Stimulated activated CD4-positive, alpha-beta T cell treated with anti-CD3 and anti-CD28 coated beads, TNF-alpha, amount 100 ng/mL, for 24 hours (primary cell): ENCODE results near the gene RHBDL2.
"Not testable (repeated sequence)": the region's sequence is repeated elsewhere in the genome, so short reads cannot be mapped to it uniquely, and the experiment has no call there.

Experiments
- DNase-seq, 3 experiments: peaks; one replicate each; pipeline ENCODE4 v3.0.0-alpha.2; 2020; ENCODE audit warnings: low read depth in 3 of 3

The RHBDL2 gene

GRCh38 chr1:38932571-38932970, 9.1 kb downstream of the RHBDL2 start:
- DNase-seq = peak in 1 of 3 experiments; percentile 12

- no peak for DNase-seq
Observed at GRCh38 chr1:38929476-38929875, 12.2 kb downstream of the RHBDL2 start.

- DNase-seq = no peak
Observed at GRCh38 chr1:38929054-38929453, 12.6 kb downstream of the RHBDL2 start.

GRCh38 chr1:38926091-38926490, 15.5 kb downstream of the RHBDL2 start:
- no peak for DNase-seq

- no peak for DNase-seq
Observed at GRCh38 chr1:38925391-38925790, 16.2 kb downstream of the RHBDL2 start.

- no peak for DNase-seq
Observed at GRCh38 chr1:38923607-38924006, 18.0 kb downstream of the RHBDL2 start.

- DNase-seq = no peak
Observed at GRCh38 chr1:38919130-38919529, 22.5 kb downstream of the RHBDL2 start.

GRCh38 chr1:38918568-38918967, 23.1 kb downstream of the RHBDL2 start:
- no peak for DNase-seq

- DNase-seq = no peak
Observed at GRCh38 chr1:38917772-38918171, 23.9 kb downstream of the RHBDL2 start.

- DNase-seq = no peak
Observed at GRCh38 chr1:38917337-38917736, 24.3 kb downstream of the RHBDL2 start.

- DNase-seq = peak in 1 of 3 experiments; percentile 6
Observed at GRCh38 chr1:38915352-38915948, 26.2 kb downstream of the RHBDL2 start.

- not testable (repeated sequence) for DNase-seq
Observed at GRCh38 chr1:38914908-38915307, 26.7 kb downstream of the RHBDL2 start.

- no peak for DNase-seq
Observed at GRCh38 chr1:38908821-38909220, 32.8 kb downstream of the RHBDL2 start.

- no peak for DNase-seq
Observed at GRCh38 chr1:38905985-38906384, 35.6 kb downstream of the RHBDL2 start.

GRCh38 chr1:38899560-38899959, 42.1 kb downstream of the RHBDL2 start:
- no peak for DNase-seq

GRCh38 chr1:38898653-38899230, 42.9 kb downstream of the RHBDL2 start:
- no peak for DNase-seq

GRCh38 chr1:38896169-38896568, 45.5 kb downstream of the RHBDL2 start:
- no peak for DNase-seq

- no peak for DNase-seq
Observed at GRCh38 chr1:38892976-38893375, 48.7 kb downstream of the RHBDL2 start.

- no peak for DNase-seq
Observed at GRCh38 chr1:38891753-38892152, 49.9 kb downstream of the RHBDL2 start.

- DNase-seq = no peak
Observed at GRCh38 chr1:38889589-38889988, 52.0 kb downstream of the RHBDL2 start.

GRCh38 chr1:38888423-38889333, 53.0 kb downstream of the RHBDL2 start:
- no peak for DNase-seq

GRCh38 chr1:38885092-38885491, 56.5 kb downstream of the RHBDL2 start:
- no peak for DNase-seq

GRCh38 chr1:38881487-38881886, 60.1 kb downstream of the RHBDL2 start, which contains the start of gene GJA9:
Gene GJA9 (minus strand): TSS chr1:38881587. CDS start chr1:38876098, 5,489 bp downstream.
- no peak for DNase-seq
